Hematopoietic multipotent progenitor cell treated with erythropoietin and hydrocortisone succinate and interleukin-3 and kit ligand, for 4 days (in vitro differentiated cells): ENCODE measurements around the gene ZDHHC14.
"Not testable (repeated sequence)": the region's sequence is repeated elsewhere in the genome, so short reads cannot be mapped to it uniquely, and the experiment has no call there.

Source experiments
- DNase-seq: peaks from one replicate; pipeline ENCODE4 v3.0.0-alpha.2; 2015

The ZDHHC14 gene

GRCh38 chr6:157381631-157382621 lies 936 bp downstream of the ZDHHC14 start:
- DNase-seq: peak; percentile 80

GRCh38 chr6:157382821-157383220 lies 1.8 kb downstream of the ZDHHC14 start:
- no peak for DNase-seq

GRCh38 chr6:157383471-157383870 lies 2.5 kb downstream of the ZDHHC14 start:
- no peak for DNase-seq

- DNase-seq: not testable (repeated sequence)
Measured at GRCh38 chr6:157384962-157385361, 4.0 kb downstream of the ZDHHC14 start.

GRCh38 chr6:157385482-157385881 lies 4.5 kb downstream of the ZDHHC14 start:
- no peak for DNase-seq

GRCh38 chr6:157386023-157386422 lies 5.0 kb downstream of the ZDHHC14 start:
- no peak for DNase-seq

GRCh38 chr6:157386454-157386853 lies 5.5 kb downstream of the ZDHHC14 start:
- DNase-seq: no peak

- DNase-seq: no peak
Measured at GRCh38 chr6:157388924-157389323, 7.9 kb downstream of the ZDHHC14 start.

- DNase-seq: no peak
Measured at GRCh38 chr6:157390273-157391060, 9.5 kb downstream of the ZDHHC14 start.

GRCh38 chr6:157392927-157393668 lies 12.1 kb downstream of the ZDHHC14 start:
- peak; percentile 96 for DNase-seq

GRCh38 chr6:157393669-157394327 lies 12.8 kb downstream of the ZDHHC14 start:
- peak; percentile 59 for DNase-seq

GRCh38 chr6:157395199-157395598 lies 14.2 kb downstream of the ZDHHC14 start:
- DNase-seq: not testable (repeated sequence)

GRCh38 chr6:157396026-157396425 lies 15.0 kb downstream of the ZDHHC14 start:
- no peak for DNase-seq

GRCh38 chr6:157397660-157398059 lies 16.7 kb downstream of the ZDHHC14 start:
- no peak for DNase-seq

GRCh38 chr6:157398151-157398550 lies 17.2 kb downstream of the ZDHHC14 start:
- DNase-seq: no peak

- no peak for DNase-seq
Measured at GRCh38 chr6:157400676-157401075, 19.7 kb downstream of the ZDHHC14 start.

GRCh38 chr6:157401734-157402338 lies 20.8 kb downstream of the ZDHHC14 start:
- no peak for DNase-seq

GRCh38 chr6:157402996-157403685 lies 22.2 kb downstream of the ZDHHC14 start:
- DNase-seq: no peak

GRCh38 chr6:157403686-157404051 lies 22.7 kb downstream of the ZDHHC14 start:
- no peak for DNase-seq

- no peak for DNase-seq
Measured at GRCh38 chr6:157405986-157406385, 25.0 kb downstream of the ZDHHC14 start.

- DNase-seq: no peak
Measured at GRCh38 chr6:157406661-157407060, 25.7 kb downstream of the ZDHHC14 start.
